OCI-LY7 (cell line): ENCODE data around the gene ATG4C. TPM values are rescaled to one million over a fixed set of nuclear protein-coding genes. Genes with fewer than 3 reads are reported as not detected.

Experiments
- BruUV-seq: library from RNA; stranded (reverse); fragments of 400-500 nt; replicated peaks from 2 replicates; lab custom pipeline; 2021; lab: Mats Ljungman, UMichigan
- CTCF ChIA-PET: fragments of 300-600 bp; sonication (Branson Sonifier 250); formaldehyde crosslinking; loops from one replicate; lab custom pipeline; 2022; ENCODE audit warnings: antibody characterized with exemption; ENCODE audit not compliant: unreplicated experiment; lab: Charles Lee
- POLR2A ChIA-PET: fragments of 300-600 bp; sonication (Branson Sonifier 250); formaldehyde crosslinking; loops from one replicate; lab custom pipeline; 2022; ENCODE audit warnings: antibody characterized with exemption; lab: Charles Lee
- DNase-seq: peaks from one replicate; pipeline ENCODE4 v3.0.0-alpha.2; 2015; ENCODE audit warnings: low spot score
- H2AFZ ChIP-seq: fragments of 200-600 bp; sonication (generic), shearing (Covaris generic); 2 replicates; pipeline ENCODE4 v1.6.1; 2014; ENCODE audit warnings: mild to moderate bottlenecking, antibody characterized with exemption, low read length, moderate library complexity
- H3K27ac ChIP-seq: fragments of 200-600 bp; sonication (generic); 2 replicates; pipeline ENCODE4 v1.5.1; 2014; ENCODE audit warnings: mixed run types, low read depth, mild to moderate bottlenecking, moderate library complexity, low read length, inconsistent platforms; ENCODE audit not compliant: poor library complexity, severe bottlenecking
- H3K36me3 ChIP-seq: fragments of 200-600 bp; sonication (generic); 2 replicates; pipeline ENCODE4 v1.6.1; 2014; ENCODE audit warnings: mild to moderate bottlenecking, antibody characterized with exemption, low read length, moderate library complexity, mixed read lengths; ENCODE audit not compliant: insufficient read depth
- H3K4me1 ChIP-seq: fragments of 200-600 bp; sonication (generic); 2 replicates; pipeline ENCODE4 v1.5.1; 2014; ENCODE audit warnings: mild to moderate bottlenecking, low read length; ENCODE audit not compliant: insufficient read depth, poor library complexity, severe bottlenecking
- H3K4me2 ChIP-seq: fragments of 200-600 bp; sonication (generic); 2 replicates; pipeline ENCODE4 v1.6.1; 2014; ENCODE audit warnings: mild to moderate bottlenecking, low read length
- H3K4me3 ChIP-seq: fragments of 200-600 bp; sonication (generic); 2 replicates; pipeline ENCODE4 v1.5.1; 2014; ENCODE audit warnings: mild to moderate bottlenecking, low read depth, low read length; ENCODE audit not compliant: poor library complexity, severe bottlenecking
- H3K79me2 ChIP-seq: fragments of 200-600 bp; sonication (generic); 2 replicates; pipeline ENCODE4 v1.6.1; 2016; ENCODE audit warnings: low read depth, mild to moderate bottlenecking, low read length, moderate library complexity, mixed read lengths; ENCODE audit not compliant: insufficient read depth
- H3K9me2 ChIP-seq: fragments of 200-600 bp; sonication (generic); 2 replicates; pipeline ENCODE4 v1.6.1; 2016; ENCODE audit warnings: mild to moderate bottlenecking, low read length, mixed read lengths; ENCODE audit not compliant: insufficient read depth
- H3K9me3 ChIP-seq: fragments of 200-600 bp; sonication (generic); 2 replicates; pipeline ENCODE4 v1.6.1; 2014; ENCODE audit warnings: mild to moderate bottlenecking, mixed run types, low read length, mixed read lengths
- H4K20me1 ChIP-seq: fragments of 200-600 bp; sonication (generic); 2 replicates; pipeline ENCODE4 v1.6.1; 2014; ENCODE audit warnings: mild to moderate bottlenecking, antibody characterized with exemption, low read length, moderate library complexity, mixed read lengths; ENCODE audit not compliant: insufficient read depth
- CTCF ChIP-seq: fragments of 200-600 bp; sonication (generic); conservative IDR thresholded peaks from 2 replicates; pipeline ENCODE4 v1.5.1; 2014; ENCODE audit warnings: mild to moderate bottlenecking, antibody characterized with exemption, low read length, moderate library complexity, mixed read lengths
- EZH2phosphoT487 ChIP-seq: fragments of 200-600 bp; sonication (generic); IDR thresholded peaks from 2 replicates; pipeline ENCODE4 v1.6.1; 2018; ENCODE audit warnings: low read depth, borderline replicate concordance, mild to moderate bottlenecking, mixed run types, antibody characterized with exemption, low read length, moderate library complexity, mixed read lengths
- intact Hi-C: fragments of 100-400 bp; cut with micrococcal nuclease; formaldehyde crosslinking; loops from one replicate; pipeline ENCODE4 v1.10.0; 2022; ENCODE audit not compliant: unreplicated experiment
- total RNA-seq, 2 experiments: library from RNA; depleted of rRNA in 1 of 2; stranded (reverse); fragments of >200 nt in 1 of 2; shearing (Covaris generic) in 1 of 2; gene quantifications; 2 replicates each; pipeline ENCODE4 v1.2.3, GENCODE V29; 2014 to 2022

Gene ATG4C
- total RNA-seq, 2 experiments from 2014 or later: 7.3 to 15.2 TPM

DNA sequence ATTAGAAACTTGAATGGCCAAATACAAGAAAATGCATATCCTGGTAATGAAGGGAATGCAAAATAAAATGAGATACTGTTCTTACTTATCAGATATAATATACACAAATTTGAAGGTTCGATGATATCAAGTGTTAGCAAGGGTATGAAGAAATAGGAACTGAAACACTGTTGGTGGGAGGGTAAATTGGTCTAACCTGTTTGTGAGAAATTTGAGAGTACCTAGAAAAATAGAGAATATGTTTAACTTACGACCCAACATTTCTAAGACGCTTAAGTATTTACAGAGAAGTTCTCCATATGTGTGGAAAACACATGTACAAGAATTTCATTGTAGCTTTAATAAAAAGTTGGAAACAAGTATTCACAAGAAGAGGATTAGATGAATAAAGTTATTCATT is 25.9 kb downstream of the ATG4C start:
- Histone ChIP-seq H3K36me3 (no peaks in the 10 kb centered on the region; the same call in 1 of the 2 replicates), H3K79me2 (no peaks in the 10 kb centered on the region), H3K4me1 (peaks cover 21% of the 10 kb centered on the region), H2AFZ (no peak overlapping the region), H4K20me1 (no peaks in the 10 kb centered on the region), H3K9me2 (no peaks in the 10 kb centered on the region), H3K4me2 (peak overlapping the region; percentile 45), H3K27ac (no peak overlapping the region), H3K4me3 (no peak overlapping the region), H3K9me3 (no peaks in the 10 kb centered on the region)
- ChIA-PET CTCF (no interaction called here), POLR2A (interaction anchor here (0.6 to 1.0 kb wide), 3 partner anchors 8 to 352 kb away, joined by 3 to 5 read pairs (median 4); no protein-coding TSS in a partner anchor)
- intact Hi-C loops: no loop called here
- BruUV-seq: no TSS peak
- no peak for TF ChIP-seq CTCF
- TF ChIP-seq EZH2phosphoT487: no peak
- DNase-seq: peak; percentile 9

DNA sequence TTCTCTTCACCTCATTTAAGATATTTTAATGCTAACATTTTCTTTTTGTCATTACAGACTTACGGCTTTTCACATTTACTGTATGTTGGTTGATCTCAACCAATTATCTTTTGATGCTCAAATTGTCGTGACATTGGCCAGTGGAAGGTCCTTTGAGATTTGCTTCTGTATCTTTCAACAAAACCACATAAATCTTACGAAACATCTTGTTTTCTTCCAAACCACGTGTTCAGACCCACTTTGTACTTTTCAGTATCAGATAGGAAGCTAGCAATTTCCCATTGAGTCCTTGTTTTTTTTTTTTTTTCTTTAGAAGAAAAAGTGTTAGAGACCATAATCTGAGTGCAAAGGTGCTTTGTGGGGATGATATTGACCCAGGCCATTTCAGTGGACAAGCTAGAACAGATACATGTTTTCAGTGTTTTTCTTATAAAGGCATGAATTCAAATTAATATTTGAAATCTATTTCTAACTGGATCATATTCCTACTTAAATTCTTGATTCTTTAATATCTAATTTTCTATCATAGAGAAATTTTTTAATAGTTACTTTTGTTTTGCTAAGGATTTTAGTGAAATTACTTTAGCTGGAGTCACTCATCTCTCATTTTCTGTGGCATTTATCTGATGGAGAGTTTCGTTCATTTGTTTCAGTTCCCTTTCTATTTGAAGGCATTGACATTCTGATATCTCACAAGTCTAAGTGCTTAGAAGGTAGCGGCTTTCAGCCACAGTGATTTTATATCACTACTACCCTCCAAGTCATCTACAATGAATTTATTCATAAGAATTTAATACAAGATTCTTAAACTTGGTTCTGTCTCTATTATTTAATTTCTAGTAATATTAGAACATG is 26.7 kb downstream of the ATG4C start:
- Histone ChIP-seq H3K9me3 (no peaks in the 10 kb centered on the region), H3K4me3 (peak overlapping the region; percentile 4), H3K9me2 (no peaks in the 10 kb centered on the region), H2AFZ (no peak overlapping the region), H3K4me1 (peaks cover 21% of the 10 kb centered on the region), H3K27ac (peak overlapping the region; percentile 13), H4K20me1 (no peaks in the 10 kb centered on the region), H3K79me2 (no peaks in the 10 kb centered on the region), H3K36me3 (no peaks in the 10 kb centered on the region; the same call in 1 of the 2 replicates), H3K4me2 (peak overlapping the region; percentile 45)
- ChIA-PET CTCF (interaction anchor here (1.4 kb wide), 1 partner anchor 10 kb away, joined by 5 read pairs; no protein-coding TSS in a partner anchor), POLR2A (interaction anchor here (0.6 to 1.3 kb wide), 6 partner anchors 9 to 353 kb away, joined by 3 to 5 read pairs (median 4); no protein-coding TSS in a partner anchor)
- DNase-seq: peak; percentile 55
- TF ChIP-seq CTCF (no peak), EZH2phosphoT487 (no peak)
- intact Hi-C loops: no loop called here
- no TSS peak for BruUV-seq

DNA sequence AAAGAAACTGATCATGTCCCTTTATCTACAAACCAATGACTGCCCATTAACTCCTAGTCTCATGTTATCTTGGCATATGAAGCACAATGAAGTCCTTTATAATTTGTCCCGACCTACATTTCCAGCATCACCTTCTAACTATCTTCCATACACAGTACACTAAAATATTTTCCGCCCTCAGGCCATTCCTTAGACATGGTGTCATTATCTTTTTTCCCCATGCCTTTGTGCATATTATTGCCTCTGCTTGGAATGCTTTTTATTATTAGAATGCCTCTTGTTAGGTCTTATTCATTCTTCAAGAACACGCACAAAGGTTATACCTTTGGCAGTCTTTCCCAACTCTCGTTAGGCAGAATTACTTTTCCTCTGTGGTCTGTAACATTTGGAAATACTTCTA is 39.6 kb downstream of the ATG4C start:
- CTCF ChIA-PET: no interaction called here
- POLR2A ChIA-PET: no interaction called here
- no peak overlapping the region for H3K4me2 ChIP-seq

More for the DNA sequence above, 39.6 kb downstream of the ATG4C start:
- no peak for DNase-seq
- Histone ChIP-seq H2AFZ (no peak overlapping the region), H3K4me1 (no peaks in the 10 kb centered on the region), H3K36me3 (no peaks in the 10 kb centered on the region), H3K9me2 (no peaks in the 10 kb centered on the region), H3K4me3 (no peak overlapping the region), H3K9me3 (no peaks in the 10 kb centered on the region), H3K27ac (no peak overlapping the region), H3K79me2 (no peaks in the 10 kb centered on the region), H4K20me1 (no peaks in the 10 kb centered on the region)
- BruUV-seq: no TSS peak
- intact Hi-C loops: no loop called here
- TF ChIP-seq EZH2phosphoT487: no peak
- TF ChIP-seq CTCF: no peak
